ENCODE measurements around the gene SLC30A1. TPM values are rescaled to one million over a fixed set of nuclear protein-coding genes. Genes with fewer than 3 reads are reported as not detected.

SLC30A1 gene
- total RNA-seq, 1 donor from 2014 or later = 18.2 TPM

DNA sequence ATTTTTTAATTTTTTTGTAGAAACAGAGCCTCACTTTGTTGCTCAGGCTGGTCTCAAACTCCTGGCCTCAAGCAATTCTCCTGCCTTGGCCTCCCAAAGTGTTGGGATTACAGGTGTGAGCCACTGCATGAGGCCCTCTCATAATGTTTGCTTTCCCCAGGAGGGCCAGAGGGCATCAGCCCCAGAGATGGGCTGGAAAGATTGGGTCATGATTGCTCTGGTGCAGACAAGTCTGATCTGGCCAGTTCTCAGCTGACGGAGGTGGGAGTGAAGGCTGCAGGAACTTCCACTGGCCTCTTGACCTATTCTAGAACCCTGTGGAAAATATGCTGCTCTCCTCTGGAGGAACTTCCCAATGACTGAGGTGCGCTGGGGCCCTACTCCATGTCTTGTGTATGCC, 43.6 kb downstream of the SLC30A1 start:
- no peak overlapping the region for H3K4me3 Mint-ChIP-seq (ENCODE audit: unreplicated experiment)
- peaks cover under 1% of the 10 kb centered on the region for H3K4me1 Mint-ChIP-seq (ENCODE audit: low read depth)
- H3K27ac Mint-ChIP-seq (ENCODE audit: unreplicated experiment) = no peak overlapping the region
- no peak for TF ChIP-seq CTCF (IDR thresholded peaks at IDR 0.05)
- H3K27me3 Mint-ChIP-seq (ENCODE audit: low read depth) = no peaks in the 10 kb centered on the region
- DNase-seq (ENCODE audit: low spot score) = no peak
- H3K9me3 Mint-ChIP-seq (ENCODE audit: low read depth) = no peaks in the 10 kb centered on the region
- H3K36me3 Mint-ChIP-seq (ENCODE audit: low read depth) = no peaks in the 10 kb centered on the region

DNA sequence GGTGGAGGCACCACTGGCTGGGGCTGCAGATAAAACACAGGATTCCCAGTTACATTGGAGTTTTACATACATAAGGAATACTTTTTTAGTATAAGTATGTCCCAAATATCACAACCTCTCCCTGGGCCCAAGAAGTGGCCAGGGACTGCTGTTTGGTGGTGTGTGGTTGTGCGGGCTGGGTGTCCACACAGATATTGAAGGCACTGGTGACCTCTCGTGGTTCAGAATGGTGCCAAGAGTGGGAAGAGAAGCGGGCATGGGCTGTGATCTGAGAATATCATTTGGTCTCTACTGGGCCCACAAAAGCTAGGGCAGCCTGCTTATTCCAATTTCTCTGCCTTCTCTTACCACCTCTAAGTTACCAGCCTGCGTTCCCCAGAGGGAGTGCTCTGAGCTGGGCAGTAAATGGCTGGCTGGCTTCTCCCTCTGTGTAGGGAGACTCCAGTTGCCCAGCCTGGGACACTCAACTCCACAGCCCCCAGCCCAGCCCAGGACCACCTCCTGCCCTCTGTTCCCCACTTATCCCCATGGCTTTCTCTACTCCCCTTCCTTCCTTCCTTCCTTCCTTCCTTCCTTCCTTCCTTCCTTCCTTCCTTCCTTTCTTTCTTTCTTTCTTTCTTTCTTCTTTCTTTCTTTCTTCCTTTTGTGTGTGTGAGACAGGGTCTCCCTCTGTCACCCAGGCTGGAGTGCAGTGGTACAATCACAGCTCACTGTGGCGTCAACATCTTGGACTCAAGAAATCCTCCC, 44.2 kb downstream of the SLC30A1 start:
- no peak for DNase-seq (ENCODE audit: low spot score)
- no peaks in the 10 kb centered on the region for H3K36me3 Mint-ChIP-seq (ENCODE audit: low read depth)
- H3K27me3 Mint-ChIP-seq (ENCODE audit: low read depth) = no peaks in the 10 kb centered on the region
- no peak for TF ChIP-seq CTCF (IDR thresholded peaks at IDR 0.05)
- H3K9me3 Mint-ChIP-seq (ENCODE audit: low read depth) = no peaks in the 10 kb centered on the region
- no peak overlapping the region for H3K4me3 Mint-ChIP-seq (ENCODE audit: unreplicated experiment)
- no peak overlapping the region for H3K27ac Mint-ChIP-seq (ENCODE audit: unreplicated experiment)
- peaks cover 6% of the 10 kb centered on the region for H3K4me1 Mint-ChIP-seq (ENCODE audit: low read depth)

- Mint-ChIP-seq H3K27me3 (ENCODE audit: low read depth) (peaks cover 3% of the 10 kb centered on the region), H3K36me3 (ENCODE audit: low read depth) (no peaks in the 10 kb centered on the region), H3K4me3 (ENCODE audit: unreplicated experiment) (no peak overlapping the region), H3K4me1 (ENCODE audit: low read depth) (peaks cover 16% of the 10 kb centered on the region), H3K27ac (ENCODE audit: unreplicated experiment) (no peak overlapping the region), H3K9me3 (ENCODE audit: low read depth) (no peaks in the 10 kb centered on the region)
- TF ChIP-seq CTCF (IDR thresholded peaks at IDR 0.05) = no peak
- DNase-seq (ENCODE audit: low spot score) = no peak
Observed at GRCh38 chr1:211532088-211532444, 46.9 kb downstream of the SLC30A1 start.

DNA sequence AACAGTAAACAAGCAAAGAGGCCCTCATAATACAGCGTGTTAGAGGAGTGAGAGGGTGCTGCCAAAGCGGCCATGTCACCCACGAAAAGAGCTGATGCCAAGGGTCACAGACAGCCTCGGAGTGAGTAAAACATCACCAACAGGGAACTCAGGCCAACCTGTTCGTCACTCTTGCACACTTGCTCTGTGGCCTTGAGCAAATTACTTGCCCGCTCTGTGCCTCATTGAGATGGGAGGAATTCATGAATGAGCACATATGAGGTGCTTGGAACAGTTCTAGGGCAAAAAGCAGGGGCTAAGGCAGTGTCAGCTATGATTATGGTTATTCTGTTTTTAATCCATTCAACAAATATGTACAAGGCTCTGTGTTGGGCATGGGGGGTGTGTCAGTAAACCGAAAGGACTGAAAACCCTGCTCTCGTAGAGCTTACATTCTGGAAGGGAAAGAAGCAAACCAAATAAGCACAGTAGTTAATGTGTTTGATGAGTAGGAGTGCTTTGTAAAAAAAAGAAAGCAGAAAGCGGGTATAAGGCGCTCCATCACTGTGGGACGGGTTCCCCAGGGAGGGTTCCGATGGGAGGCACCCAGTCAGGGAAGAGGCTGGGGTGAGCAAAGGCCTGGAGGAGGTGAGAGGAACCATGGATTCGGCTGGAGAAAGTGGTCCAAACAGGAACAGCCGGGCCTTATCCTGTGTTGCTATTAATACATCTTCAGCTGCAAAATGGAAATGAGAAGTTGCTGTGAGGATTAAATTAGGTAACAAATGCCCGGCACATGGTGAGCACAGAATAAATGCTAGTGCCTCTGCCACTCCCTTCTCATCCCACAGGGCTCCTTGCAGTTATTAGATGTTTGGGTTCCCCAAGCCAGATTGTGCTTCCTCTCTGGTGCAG, 47.5 kb downstream of the SLC30A1 start:
- Mint-ChIP-seq H3K36me3 (ENCODE audit: low read depth) (no peaks in the 10 kb centered on the region), H3K4me3 (ENCODE audit: unreplicated experiment) (no peak overlapping the region), H3K4me1 (ENCODE audit: low read depth) (peaks cover 16% of the 10 kb centered on the region), H3K27ac (ENCODE audit: unreplicated experiment) (no peak overlapping the region), H3K9me3 (ENCODE audit: low read depth) (no peaks in the 10 kb centered on the region), H3K27me3 (ENCODE audit: low read depth) (peaks cover 3% of the 10 kb centered on the region)
- TF ChIP-seq CTCF (IDR thresholded peaks at IDR 0.05) = no peak
- no peak for DNase-seq (ENCODE audit: low spot score)

DNA sequence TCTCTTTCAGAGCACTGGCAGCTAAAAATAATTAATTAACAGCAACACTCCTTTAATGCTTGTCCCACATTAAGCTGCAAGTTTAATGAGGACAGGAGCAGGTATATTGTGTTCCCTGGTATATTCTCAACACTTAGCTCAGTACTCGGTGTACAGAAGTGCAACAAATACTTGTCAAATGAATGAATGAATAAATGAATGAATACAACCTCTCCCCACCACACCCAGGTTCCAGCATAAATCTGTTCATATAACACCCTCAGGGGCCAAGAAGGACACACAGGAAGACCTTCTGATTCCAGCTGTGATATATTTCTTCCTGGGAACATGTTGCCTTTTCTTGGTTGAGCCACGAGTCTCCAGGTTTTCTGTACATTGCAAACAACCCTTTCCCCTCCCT, 48.9 kb downstream of the SLC30A1 start:
- Mint-ChIP-seq H3K9me3 (ENCODE audit: low read depth) (no peaks in the 10 kb centered on the region), H3K36me3 (ENCODE audit: low read depth) (no peaks in the 10 kb centered on the region), H3K27ac (ENCODE audit: unreplicated experiment) (no peak overlapping the region), H3K4me1 (ENCODE audit: low read depth) (peaks cover 16% of the 10 kb centered on the region), H3K4me3 (ENCODE audit: unreplicated experiment) (no peak overlapping the region), H3K27me3 (ENCODE audit: low read depth) (peaks cover 3% of the 10 kb centered on the region)
- DNase-seq (ENCODE audit: low spot score) = no peak
- no peak for TF ChIP-seq CTCF (IDR thresholded peaks at IDR 0.05)

Data from chondrocyte (in vitro differentiated cells).